22Rv1 (cell line): ENCODE measurements around the gene LIN7C.

Experiments used
- CTCF ChIP-seq: fragments of 450-650 bp; IDR thresholded peaks from 2 replicates; pipeline ENCODE4 v1.5.1; 2017; ENCODE audit warnings: mild to moderate bottlenecking
- ZFX ChIP-seq: fragments of 450-650 bp; IDR thresholded peaks from 2 replicates; pipeline ENCODE4 v1.6.1; 2017; ENCODE audit warnings: antibody characterized with exemption, borderline replicate concordance

DNA sequence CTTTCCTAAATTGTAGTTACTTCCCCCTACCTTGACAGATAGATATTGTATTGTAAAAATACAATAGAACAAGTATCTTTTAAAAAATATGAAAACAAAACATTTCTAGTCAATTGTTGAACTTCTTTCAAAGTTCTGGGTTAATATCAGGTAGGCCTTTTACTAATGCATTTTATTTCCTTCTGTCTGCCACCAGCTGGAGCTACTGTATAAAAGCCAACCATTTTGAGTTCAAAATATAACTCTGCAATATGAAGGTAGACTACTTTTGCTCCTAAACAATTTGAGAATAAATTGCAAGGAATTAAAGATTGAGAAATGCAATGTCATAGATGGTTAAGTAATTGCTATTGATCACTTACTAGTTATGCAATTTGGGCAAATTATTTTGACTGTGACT lies 22.1 kb upstream of the LIN7C start:
- TF ChIP-seq CTCF (no peak), ZFX (no peak)
